Measurements from ENCODE around the gene MAML2.

Gene MAML2

DNA sequence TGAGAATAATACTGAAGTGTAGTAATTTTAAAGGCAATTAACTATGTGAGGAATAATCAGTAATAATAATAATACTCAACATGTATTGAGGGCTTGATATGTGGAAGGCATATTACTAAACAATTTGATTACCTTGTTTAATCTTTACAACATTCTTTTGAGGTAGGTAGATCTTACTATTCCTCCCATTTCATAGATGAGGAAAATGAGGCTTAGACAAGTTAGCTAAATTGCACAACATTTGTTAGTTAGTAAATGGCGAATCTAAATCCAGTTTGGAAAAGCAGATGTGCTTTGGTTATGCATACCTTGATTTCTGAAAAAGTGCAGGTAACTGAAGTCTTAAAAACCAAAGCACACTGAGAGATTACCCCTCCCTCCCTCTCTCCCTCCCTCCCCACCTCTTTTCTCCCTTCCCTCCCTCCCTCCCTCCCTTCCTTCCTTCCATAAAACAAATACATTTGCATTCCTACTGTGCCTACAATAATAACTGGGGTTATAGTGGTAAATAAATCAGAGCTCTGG, 326.0 kb downstream of the MAML2 start:
- DNase-seq = no peak

DNA sequence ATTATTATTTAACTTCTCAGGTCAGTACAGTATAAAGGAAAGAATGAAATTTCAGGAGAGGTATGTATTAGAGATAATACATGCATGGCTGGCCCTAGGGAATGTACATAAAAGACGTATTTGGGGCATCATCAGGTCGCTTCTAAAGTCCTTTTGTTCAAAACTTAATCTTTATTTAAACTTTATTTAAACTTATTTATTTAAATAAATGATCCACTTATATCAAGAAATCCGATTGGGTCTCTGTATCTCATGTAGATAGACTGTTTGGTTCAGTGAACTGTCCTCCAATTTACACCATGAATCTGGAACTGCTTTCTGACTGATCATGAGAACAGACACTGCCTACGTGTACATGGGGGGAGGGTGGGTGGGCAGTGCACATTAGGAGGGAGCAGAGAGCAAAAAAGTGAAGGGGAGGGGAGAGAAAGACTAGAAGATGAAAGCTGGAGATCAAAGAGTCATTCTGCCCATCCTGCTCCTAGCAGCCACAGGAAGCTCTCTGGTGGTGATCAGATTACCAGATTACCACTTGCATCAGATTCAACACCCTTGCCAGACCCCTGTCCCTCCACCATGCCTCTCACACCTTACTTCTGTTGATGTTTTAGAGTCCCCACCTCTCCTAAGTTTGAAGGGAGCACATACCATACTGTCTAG, 327.0 kb downstream of the MAML2 start:
- DNase-seq = no peak

DNA sequence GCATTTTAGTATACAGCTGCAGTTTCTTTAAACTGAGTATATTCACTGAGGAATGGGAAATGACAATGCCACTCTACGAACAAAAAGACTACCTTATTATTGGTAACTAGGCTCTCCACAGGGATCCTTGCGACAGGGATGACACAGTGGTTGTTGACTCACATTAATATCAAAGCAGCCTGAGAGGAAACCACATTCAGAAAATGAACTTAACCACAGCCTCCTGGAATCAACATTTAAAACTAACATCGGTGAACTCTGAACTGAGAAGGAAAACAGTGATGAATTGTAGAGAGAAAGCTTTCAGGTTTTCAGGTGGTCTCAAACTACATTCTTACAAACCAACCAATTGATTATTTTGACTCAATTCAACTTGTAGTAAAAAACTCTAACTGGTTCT, 328.8 kb downstream of the MAML2 start:
- no peak for DNase-seq

DNA sequence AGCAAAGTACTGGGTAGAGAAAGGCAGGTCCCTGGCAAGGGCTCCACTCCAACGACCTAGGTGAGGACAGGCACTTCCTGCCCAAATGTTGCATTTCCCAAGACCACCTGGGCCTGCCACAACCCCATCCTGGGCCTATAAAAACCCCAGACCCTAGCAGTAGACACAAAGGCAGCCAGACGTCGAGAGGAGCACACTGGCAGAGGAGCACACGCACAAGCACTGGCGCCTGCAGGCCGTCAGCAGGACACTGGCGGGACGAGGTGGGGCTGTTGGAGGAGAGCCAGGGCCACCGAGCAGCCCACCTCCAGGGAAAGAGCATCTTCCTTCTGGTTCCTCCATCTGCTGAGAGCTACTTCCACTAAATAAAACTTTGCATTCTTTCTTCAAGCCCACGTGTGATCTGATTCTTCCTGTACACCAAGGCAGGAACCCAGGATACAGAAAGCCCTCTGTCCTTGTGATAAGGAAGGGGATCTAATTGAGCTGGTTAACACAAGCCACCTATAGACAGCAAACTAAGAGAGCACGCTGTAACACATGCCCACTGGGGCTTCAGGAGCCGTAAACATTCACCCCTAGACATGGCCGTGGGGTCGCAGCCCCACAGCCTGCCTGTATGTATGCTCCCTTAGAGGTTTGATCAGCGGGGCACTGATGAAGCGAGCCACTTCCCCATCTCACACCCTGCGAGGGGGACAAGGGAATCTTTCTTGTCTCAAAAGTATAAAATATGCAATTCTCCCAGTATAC, 329.4 kb downstream of the MAML2 start:
- DNase-seq = no peak

GRCh38 chr11:96012086-96012824, 330.7 kb downstream of the MAML2 start:
- peak in 50 of 56 donors; percentile 3 to 84 (median 57) for DNase-seq

GRCh38 chr11:96010683-96011082, 332.3 kb downstream of the MAML2 start:
- no peak for DNase-seq

DNA sequence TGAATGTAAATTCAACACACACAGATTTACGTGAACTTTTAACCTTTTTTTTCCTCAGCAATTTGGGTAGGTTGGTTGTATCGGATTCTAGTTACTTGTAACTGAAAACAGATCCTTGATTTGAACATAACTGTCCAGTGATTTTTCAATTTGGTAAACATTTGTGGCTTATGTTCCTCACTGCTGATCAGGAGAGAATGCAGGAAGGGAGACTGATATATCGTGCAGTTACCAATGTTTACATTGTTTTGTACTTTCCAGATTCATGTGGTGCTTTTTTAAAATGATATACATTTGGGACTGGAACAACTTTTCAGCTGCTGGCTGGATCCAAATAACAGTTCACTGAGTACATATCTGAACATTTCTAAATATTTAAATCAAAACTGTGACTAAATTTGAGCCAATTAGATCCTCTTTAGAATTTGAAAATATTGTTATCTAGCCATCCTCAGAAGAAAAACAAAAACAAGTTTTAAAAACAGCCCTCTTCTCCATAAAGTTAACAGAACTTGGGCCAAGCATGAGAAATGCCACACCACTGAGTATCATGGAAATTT, 334.8 kb downstream of the MAML2 start:
- DNase-seq = no peak

GRCh38 chr11:96006037-96006436, 337.0 kb downstream of the MAML2 start:
- DNase-seq = no peak

DNA sequence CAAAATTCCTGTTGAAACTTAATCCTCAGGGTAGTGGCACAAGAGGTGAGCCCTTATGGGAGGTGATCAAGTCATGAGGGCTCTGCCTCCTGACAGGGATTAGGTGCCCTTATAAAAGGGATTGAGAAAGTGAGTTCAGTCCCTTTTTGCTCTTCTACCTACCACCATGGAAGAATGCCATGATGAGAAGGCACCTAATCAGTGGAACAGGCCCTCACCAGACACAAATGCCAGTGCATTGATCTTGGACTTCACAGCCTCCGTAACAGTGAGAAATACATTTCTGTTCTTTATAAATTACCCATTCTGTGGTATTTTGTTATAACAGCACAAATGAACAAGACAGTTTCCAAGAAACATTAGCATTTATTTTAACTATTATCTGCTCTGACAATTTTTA, 338.1 kb downstream of the MAML2 start:
- DNase-seq = no peak

GRCh38 chr11:96002754-96003290, 340.2 kb downstream of the MAML2 start:
- no peak for DNase-seq

DNA sequence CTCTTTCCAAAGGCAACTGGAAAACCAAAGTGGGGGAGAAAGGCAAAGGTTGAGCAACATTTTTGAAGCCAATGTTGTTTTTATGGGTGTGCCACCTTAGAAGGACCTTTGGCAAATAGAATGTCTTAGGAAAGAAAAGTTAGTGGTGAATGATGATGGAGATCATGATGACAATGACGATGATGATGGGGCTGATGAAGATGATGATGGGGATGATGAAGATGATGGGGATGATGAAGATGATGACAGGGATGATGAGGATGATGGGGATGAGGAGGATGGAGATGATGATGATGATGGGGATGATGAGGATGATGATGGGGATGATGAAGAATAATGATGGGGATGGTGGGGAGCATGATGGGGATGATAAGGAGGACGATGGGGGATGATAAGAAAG, 340.7 kb downstream of the MAML2 start:
- no peak for DNase-seq

- DNase-seq = peak in 29 of 56 donors; percentile 3 to 66 (median 19)
These were observed 342.0 kb downstream of the MAML2 start for GRCh38 chr11:96001037-96001436.

- DNase-seq = peak in 1 of 56 donors; percentile 11
These were observed 343.1 kb downstream of the MAML2 start for GRCh38 chr11:95999711-96000406.

GRCh38 chr11:95996621-95997235, 346.3 kb downstream of the MAML2 start:
- no peak for DNase-seq

DNA sequence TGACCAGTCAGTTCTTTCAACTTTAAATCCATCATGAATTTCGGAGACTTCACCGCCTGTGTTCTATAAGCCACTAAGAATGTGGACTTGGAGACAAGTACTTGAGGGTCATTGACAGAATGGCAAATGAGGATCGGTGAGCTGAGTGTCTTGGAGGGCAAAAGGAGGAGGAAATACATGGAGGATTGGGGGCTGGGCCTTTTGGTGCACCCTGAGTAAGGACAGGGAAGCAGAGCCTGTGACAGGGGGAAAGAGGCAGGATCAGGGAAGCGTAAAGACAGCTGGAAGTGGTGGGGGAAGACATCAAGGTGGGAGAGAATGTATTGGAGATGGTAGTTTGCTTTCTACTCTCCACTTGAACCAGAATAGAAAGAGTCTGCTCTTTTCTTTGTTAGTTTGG, 348.7 kb downstream of the MAML2 start:
- DNase-seq = no peak

GRCh38 chr11:95993438-95994298, 349.3 kb downstream of the MAML2 start:
- DNase-seq = no peak

DNA sequence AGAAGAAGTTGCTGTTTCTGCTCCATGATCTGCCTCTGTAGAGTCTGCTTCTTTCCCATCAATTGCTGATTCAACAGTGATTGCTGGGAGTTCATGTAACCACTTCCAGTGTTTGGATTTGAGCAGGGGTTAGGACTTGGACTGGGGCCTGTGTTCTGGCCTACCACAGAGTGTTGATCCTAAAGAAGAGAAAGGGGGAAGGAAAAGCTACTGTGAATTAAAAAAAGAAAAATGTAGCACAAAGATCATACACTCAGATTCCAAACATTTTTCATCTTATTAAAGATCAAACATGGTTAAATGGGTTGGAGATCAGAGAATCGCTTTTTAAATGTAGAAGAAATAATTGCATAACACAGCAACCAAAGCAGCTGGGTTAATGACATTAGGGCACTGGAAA, 351.4 kb downstream of the MAML2 start:
- DNase-seq = no peak

DNA sequence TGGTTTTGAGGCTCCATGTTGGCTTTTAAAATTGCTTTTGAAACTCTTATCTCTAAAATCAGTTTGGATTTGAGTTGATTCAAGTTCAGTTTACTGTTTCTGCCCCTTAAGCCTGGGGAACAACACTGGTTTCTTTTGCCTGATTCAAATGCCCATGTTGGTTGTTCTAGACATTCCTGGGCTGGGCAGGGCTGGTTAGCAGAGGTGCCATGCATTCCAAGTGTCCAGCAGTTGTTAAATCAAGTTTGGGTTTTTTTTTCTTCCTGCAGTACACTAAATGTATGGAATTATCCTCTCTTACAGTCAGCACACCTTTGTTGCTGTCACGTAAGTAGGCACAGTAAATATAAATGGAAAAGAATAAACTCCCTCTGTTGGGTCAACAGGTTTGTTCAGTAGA, 351.9 kb downstream of the MAML2 start:
- no peak for DNase-seq

GRCh38 chr11:95989780-95990179, 353.2 kb downstream of the MAML2 start:
- DNase-seq = no peak

All from nucleus accumbens (tissue), 56 donors.